Gastrocnemius medialis (tissue), 4 donors: ENCODE results near the gene BNIP5. TPM values are rescaled to one million over a fixed set of nuclear protein-coding genes. Genes with fewer than 3 reads are reported as not detected.
A peak's percentile ranks its signal among the peaks of the same experiment; 100 is the strongest.
"Not testable (repeated sequence)": the region's sequence is repeated elsewhere in the genome, so short reads cannot be mapped to it uniquely, and the experiment has no call there.

Source experiments
- ATAC-seq, 2 donors: fragments of 150-250 bp; one replicate each; pipeline ENCODE4 v1.9.1; 2016
- DNase-seq, 2 donors: peaks; one replicate each; pipeline ENCODE4 v3.0.0-alpha.2; 2019
- H3K27ac ChIP-seq, 4 donors: fragments of 200-600 bp; sonication (generic); 1 replicate in 1 of 4; 2 replicates in 3 of 4; pipeline ENCODE4 v1.5.1; 2016 to 2018; ENCODE audit warnings: mild to moderate bottlenecking in 2 of 4, moderate library complexity in 1 of 4
- H3K27me3 ChIP-seq, 3 donors: fragments of 200-600 bp; sonication (generic) in 2 of 3; 1 replicate in 1 of 3; 2 replicates in 2 of 3; pipeline versions ENCODE4 v1.5.1 to v1.6.0; 2016 to 2019; ENCODE audit warnings: mild to moderate bottlenecking in 1 of 3, moderate library complexity in 1 of 3
- H3K36me3 ChIP-seq, 2 donors: fragments of 200-600 bp; sonication (generic) in 1 of 2; one replicate each; pipeline ENCODE4 v1.5.1; 2017 to 2018
- H3K4me1 ChIP-seq, 2 donors: fragments of 200-600 bp; sonication (generic) in 1 of 2; one replicate each; pipeline ENCODE4 v1.5.1; 2016 to 2017; ENCODE audit warnings: mild to moderate bottlenecking in 2 of 2
- H3K4me3 ChIP-seq, 4 donors: fragments of 200-600 bp; sonication (generic) in 3 of 4; 1 replicate in 1 of 4; 2 replicates in 3 of 4; pipeline ENCODE4 v1.5.1; 2016 to 2019; ENCODE audit warnings: mild to moderate bottlenecking in 2 of 4
- H3K9me3 ChIP-seq, 3 donors: fragments of 200-600 bp; sonication (generic) in 2 of 3; 1 replicate in 1 of 3; 2 replicates in 2 of 3; pipeline ENCODE4 v1.5.1; 2016 to 2019
- POLR2A ChIP-seq, 2 donors: fragments of 450-650 bp; IDR thresholded peaks; one replicate each; pipeline ENCODE4 v1.6.1; 2017; ENCODE audit warnings: antibody characterized with exemption in 2 of 2, mild to moderate bottlenecking in 2 of 2, moderate library complexity in 2 of 2
- in situ Hi-C, 4 donors: fragments of 200-750 bp; cut with MboI; loops; one replicate each; pipeline versions ENCODE4 v1.15.0 to v1.8.0; 2017; ENCODE audit warnings: low sequenced_read_pairs in 4 of 4
- intact Hi-C: fragments of 100-400 bp; cut with DNase I; formaldehyde crosslinking; loops from one replicate; pipeline ENCODE4 v1.15.1; 2023; ENCODE audit warnings: low total_unique reads
- total RNA-seq, 4 donors: library from RNA; depleted of rRNA; stranded (reverse); fragments of >200 nt; gene quantifications; one replicate each; pipeline versions ENCODE4 v1.1.0 to v1.2.3, GENCODE V29; 2016
- TF ChIP-seq, protein P1 (sequence below), 5 experiments: fragments of 450-650 bp in 3 of 5; fragments of 200-600 bp in 2 of 5; sonication (generic) in 2 of 5; IDR thresholded peaks in 4 of 5; conservative IDR thresholded peaks in 1 of 5; 1 replicate in 4 of 5; 2 replicates in 1 of 5; pipeline ENCODE4 v1.5.1; 2016 to 2019; ENCODE audit warnings: antibody characterized with exemption in 5 of 5, mild to moderate bottlenecking in 3 of 5, moderate library complexity in 3 of 5

The BNIP5 gene
- total RNA-seq, 4 donors from 2014 or later, result not detected

DNA sequence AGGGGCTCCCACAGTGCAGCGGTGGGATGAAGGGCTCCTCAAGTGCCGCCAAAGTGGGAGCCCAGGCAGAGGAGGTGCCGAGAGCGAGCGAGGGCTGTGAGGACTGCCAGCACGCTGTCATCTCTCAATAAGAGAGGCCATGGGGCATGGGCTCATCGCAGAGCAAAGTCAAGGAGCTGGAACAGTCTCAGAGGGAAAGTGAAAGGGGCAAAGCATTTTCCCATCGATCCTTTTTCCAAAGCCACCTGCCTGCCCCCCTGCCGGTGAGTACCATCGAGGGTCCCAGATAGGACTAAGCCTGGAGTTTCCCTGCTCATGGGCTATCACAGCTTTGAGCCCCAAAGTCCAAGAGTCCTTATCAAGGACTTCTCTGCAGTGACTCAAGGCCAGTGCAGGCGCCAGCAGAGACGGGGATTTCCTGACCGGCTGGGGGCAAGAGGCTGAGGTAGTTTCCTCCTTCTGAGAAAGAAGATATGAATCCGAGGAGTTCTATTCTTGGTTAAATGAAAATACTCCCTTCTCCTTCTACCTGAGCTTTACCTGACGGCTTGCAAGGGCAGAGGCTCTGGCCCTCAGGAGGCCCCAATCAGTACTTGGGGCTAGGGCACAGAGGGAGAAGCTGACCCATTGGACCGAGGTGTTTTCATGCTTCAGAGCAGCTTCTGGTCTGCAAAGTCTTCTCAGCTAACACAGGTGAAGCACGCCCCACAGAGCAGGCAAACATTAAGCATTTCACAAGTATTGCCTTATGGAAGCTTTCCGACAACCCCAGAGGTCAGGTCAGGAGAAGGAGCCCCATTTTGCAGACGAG, 28.2 kb upstream of the BNIP5 start:
- H3K27ac ChIP-seq, result no peak overlapping the region
- H3K36me3 ChIP-seq, result no peaks in the 10 kb centered on the region
- H3K9me3 ChIP-seq, result no peaks in the 10 kb centered on the region
- H3K27me3 ChIP-seq, result no peaks in the 10 kb centered on the region
- no peak for ATAC-seq
- TF ChIP-seq POLR2A (IDR thresholded peaks at IDR 0.05), result no peak
- TF ChIP-seq, protein P1, sequence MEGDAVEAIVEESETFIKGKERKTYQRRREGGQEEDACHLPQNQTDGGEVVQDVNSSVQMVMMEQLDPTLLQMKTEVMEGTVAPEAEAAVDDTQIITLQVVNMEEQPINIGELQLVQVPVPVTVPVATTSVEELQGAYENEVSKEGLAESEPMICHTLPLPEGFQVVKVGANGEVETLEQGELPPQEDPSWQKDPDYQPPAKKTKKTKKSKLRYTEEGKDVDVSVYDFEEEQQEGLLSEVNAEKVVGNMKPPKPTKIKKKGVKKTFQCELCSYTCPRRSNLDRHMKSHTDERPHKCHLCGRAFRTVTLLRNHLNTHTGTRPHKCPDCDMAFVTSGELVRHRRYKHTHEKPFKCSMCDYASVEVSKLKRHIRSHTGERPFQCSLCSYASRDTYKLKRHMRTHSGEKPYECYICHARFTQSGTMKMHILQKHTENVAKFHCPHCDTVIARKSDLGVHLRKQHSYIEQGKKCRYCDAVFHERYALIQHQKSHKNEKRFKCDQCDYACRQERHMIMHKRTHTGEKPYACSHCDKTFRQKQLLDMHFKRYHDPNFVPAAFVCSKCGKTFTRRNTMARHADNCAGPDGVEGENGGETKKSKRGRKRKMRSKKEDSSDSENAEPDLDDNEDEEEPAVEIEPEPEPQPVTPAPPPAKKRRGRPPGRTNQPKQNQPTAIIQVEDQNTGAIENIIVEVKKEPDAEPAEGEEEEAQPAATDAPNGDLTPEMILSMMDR (IDR thresholded peaks at IDR 0.05 in 4 of 5, conservative IDR thresholded peaks at IDR 0.05 in 1 of 5), result no peak
- H3K4me3 ChIP-seq, result no peak overlapping the region
- in situ Hi-C loops, result loop anchor here in 2 of 4 donors (10.0 to 25.0 kb wide), 2 partner anchors 60 to 253 kb away; no protein-coding TSS in a partner anchor
- no peak for DNase-seq
- peaks cover 8 to 12% of the 10 kb centered on the region in 2 donors for H3K4me1 ChIP-seq
- intact Hi-C loops, result loop anchor here (10.0 kb wide), 1 partner anchor 240 kb away; no protein-coding TSS in a partner anchor

DNA sequence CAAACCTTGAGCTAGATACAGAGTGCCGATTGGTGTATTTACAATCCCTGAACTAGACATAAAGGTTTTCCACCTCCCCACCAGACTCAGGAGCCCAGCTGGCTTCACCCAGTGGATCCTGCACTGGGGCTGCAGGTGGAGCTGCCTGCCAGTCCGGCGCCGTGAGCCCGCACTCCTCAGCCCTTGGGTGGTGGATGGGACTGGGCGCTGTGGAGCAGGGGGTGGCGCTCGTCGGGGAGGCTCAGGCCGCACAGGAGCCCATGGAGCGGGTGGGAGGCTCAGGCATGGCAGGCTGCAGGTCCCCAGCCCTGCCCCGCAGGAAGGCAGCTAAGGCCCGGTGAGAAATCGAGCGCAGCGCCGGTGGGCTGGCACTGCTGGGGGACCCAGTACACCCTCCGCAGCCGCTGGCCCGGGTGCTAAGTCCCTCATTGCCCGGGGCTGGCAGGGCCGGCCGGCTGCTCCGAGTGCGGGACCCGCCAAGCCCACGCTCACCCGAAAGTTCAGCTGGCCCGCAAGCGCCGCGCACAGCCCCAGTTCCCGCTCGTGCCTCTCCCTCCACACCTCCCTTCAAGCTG, 27.5 kb upstream of the BNIP5 start:
- H3K4me1 ChIP-seq, H3K36me3 ChIP-seq, H3K9me3 ChIP-seq, H3K4me3 ChIP-seq, DNase-seq, ATAC-seq, H3K27me3 ChIP-seq, H3K27ac ChIP-seq: not testable (repeated sequence)
- intact Hi-C loops, result loop anchor here (10.0 kb wide), 1 partner anchor 239 kb away; no protein-coding TSS in a partner anchor
- in situ Hi-C loops, result loop anchor here in 2 of 4 donors (10.0 to 25.0 kb wide), 2 partner anchors 59 to 252 kb away; no protein-coding TSS in a partner anchor

GRCh38 chr6:36363371-36363752, 26.7 kb upstream of the BNIP5 start:
- H3K27me3 ChIP-seq, H3K4me3 ChIP-seq, H3K36me3 ChIP-seq, H3K4me1 ChIP-seq, H3K27ac ChIP-seq, ATAC-seq, DNase-seq, H3K9me3 ChIP-seq: not testable (repeated sequence)
- intact Hi-C loops, result loop anchor here (10.0 kb wide), 1 partner anchor 239 kb away; no protein-coding TSS in a partner anchor
- in situ Hi-C loops, result loop anchor here in 2 of 4 donors (10.0 to 25.0 kb wide), 2 partner anchors 59 to 251 kb away; no protein-coding TSS in a partner anchor

GRCh38 chr6:36362551-36363370, 26.1 kb upstream of the BNIP5 start:
- Histone ChIP-seq H3K36me3 (no peaks in the 10 kb centered on the region), H3K27me3 (no peaks in the 10 kb centered on the region), H3K4me1 (peaks cover 8 to 10% of the 10 kb centered on the region in 2 donors), H3K27ac (no peak overlapping the region), H3K4me3 (no peak overlapping the region), H3K9me3 (no peaks in the 10 kb centered on the region)
- intact Hi-C loops (loop anchor here (10.0 kb wide), 1 partner anchor 238 kb away; no protein-coding TSS in a partner anchor), in situ Hi-C loops (loop anchor here in 2 of 4 donors (10.0 to 25.0 kb wide), 2 partner anchors 58 to 250 kb away; no protein-coding TSS in a partner anchor)
- ATAC-seq, result no peak
- TF ChIP-seq, protein P1 (IDR thresholded peaks at IDR 0.05 in 4 of 5, conservative IDR thresholded peaks at IDR 0.05 in 1 of 5), result no peak
- no peak for DNase-seq

GRCh38 chr6:36361071-36361470, 24.4 kb upstream of the BNIP5 start:
- intact Hi-C loops, result loop anchor here (2.0 to 10.0 kb wide), 2 partner anchors 20 to 236 kb away; no protein-coding TSS in a partner anchor
- ATAC-seq, result no peak
- in situ Hi-C loops, result loop anchor here in 2 of 4 donors (10.0 to 25.0 kb wide), 2 partner anchors 56 to 249 kb away; no protein-coding TSS in a partner anchor

More at GRCh38 chr6:36361071-36361470, 24.4 kb upstream of the BNIP5 start:
- Histone ChIP-seq H3K27me3 (no peaks in the 10 kb centered on the region), H3K27ac (peak overlapping the region in 3 of 4 donors; percentile 37 to 54 (median 39)), H3K4me3 (no peak overlapping the region), H3K36me3 (no peaks in the 10 kb centered on the region), H3K4me1 (peaks cover 8 to 10% of the 10 kb centered on the region in 2 donors), H3K9me3 (no peaks in the 10 kb centered on the region)
- no peak for TF ChIP-seq POLR2A (IDR thresholded peaks at IDR 0.05)
- TF ChIP-seq, protein P1 (IDR thresholded peaks at IDR 0.05 in 4 of 5, conservative IDR thresholded peaks at IDR 0.05 in 1 of 5), result no peak
- no peak for DNase-seq
